Testis (tissue), 2 donors: ENCODE data around the gene BTBD10.

ENCODE experiments used
- POLR2A ChIP-seq: fragments of 450-650 bp; IDR thresholded peaks from one replicate; pipeline ENCODE4 v1.6.1; 2017; ENCODE audit warnings: antibody characterized with exemption, mild to moderate bottlenecking, moderate library complexity
- TF ChIP-seq, protein P1 (sequence below), 3 experiments: fragments of 450-650 bp in 2 of 3; fragments of 200-600 bp in 1 of 3; sonication (generic) in 1 of 3; IDR thresholded peaks; one replicate each; pipeline ENCODE4 v1.5.1; 2016 to 2019; ENCODE audit warnings: antibody characterized with exemption in 3 of 3, mild to moderate bottlenecking in 2 of 3, moderate library complexity in 1 of 3

DNA sequence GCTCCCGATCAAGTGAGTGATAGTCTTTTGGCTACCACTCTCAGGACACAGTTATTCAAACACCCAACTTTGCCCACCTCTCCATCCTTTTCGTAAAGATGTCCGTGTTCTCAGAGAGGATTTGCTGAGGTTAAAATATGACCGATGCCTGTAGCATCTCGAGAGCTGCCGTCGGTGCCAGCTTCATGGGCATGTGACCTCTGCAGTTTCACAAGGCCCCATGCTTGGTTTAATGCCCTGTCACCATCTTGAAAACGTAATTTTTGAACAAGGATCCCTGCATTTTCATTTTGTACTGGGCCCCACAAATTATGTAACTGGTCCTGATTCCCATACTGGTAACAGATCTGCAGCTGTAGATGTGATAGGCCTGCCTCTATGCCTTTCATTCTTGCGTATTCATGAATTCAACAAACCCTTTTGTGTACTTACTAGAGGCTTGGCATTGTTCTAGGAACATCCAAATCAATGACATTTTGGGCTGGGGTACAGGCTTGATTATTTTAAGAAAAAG lies 100.4 kb downstream of the BTBD10 start:
- TF ChIP-seq, protein P1, sequence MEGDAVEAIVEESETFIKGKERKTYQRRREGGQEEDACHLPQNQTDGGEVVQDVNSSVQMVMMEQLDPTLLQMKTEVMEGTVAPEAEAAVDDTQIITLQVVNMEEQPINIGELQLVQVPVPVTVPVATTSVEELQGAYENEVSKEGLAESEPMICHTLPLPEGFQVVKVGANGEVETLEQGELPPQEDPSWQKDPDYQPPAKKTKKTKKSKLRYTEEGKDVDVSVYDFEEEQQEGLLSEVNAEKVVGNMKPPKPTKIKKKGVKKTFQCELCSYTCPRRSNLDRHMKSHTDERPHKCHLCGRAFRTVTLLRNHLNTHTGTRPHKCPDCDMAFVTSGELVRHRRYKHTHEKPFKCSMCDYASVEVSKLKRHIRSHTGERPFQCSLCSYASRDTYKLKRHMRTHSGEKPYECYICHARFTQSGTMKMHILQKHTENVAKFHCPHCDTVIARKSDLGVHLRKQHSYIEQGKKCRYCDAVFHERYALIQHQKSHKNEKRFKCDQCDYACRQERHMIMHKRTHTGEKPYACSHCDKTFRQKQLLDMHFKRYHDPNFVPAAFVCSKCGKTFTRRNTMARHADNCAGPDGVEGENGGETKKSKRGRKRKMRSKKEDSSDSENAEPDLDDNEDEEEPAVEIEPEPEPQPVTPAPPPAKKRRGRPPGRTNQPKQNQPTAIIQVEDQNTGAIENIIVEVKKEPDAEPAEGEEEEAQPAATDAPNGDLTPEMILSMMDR (IDR thresholded peaks at IDR 0.05), result no peak
- TF ChIP-seq POLR2A, result no peak
